Erythroblast (primary cell): Measurements from ENCODE around the gene LRP1.

ENCODE experiments used
- GATA1 ChIP-seq: IDR thresholded peaks from 2 replicates; pipeline ENCODE4 v1.6.1; 2011; ENCODE audit warnings: low read depth, mild to moderate bottlenecking, control low read depth, low read length, moderate library complexity
- POLR2A ChIP-seq: IDR thresholded peaks from 2 replicates; pipeline ENCODE4 v1.6.1; 2011; ENCODE audit warnings: mild to moderate bottlenecking, low read length

DNA sequence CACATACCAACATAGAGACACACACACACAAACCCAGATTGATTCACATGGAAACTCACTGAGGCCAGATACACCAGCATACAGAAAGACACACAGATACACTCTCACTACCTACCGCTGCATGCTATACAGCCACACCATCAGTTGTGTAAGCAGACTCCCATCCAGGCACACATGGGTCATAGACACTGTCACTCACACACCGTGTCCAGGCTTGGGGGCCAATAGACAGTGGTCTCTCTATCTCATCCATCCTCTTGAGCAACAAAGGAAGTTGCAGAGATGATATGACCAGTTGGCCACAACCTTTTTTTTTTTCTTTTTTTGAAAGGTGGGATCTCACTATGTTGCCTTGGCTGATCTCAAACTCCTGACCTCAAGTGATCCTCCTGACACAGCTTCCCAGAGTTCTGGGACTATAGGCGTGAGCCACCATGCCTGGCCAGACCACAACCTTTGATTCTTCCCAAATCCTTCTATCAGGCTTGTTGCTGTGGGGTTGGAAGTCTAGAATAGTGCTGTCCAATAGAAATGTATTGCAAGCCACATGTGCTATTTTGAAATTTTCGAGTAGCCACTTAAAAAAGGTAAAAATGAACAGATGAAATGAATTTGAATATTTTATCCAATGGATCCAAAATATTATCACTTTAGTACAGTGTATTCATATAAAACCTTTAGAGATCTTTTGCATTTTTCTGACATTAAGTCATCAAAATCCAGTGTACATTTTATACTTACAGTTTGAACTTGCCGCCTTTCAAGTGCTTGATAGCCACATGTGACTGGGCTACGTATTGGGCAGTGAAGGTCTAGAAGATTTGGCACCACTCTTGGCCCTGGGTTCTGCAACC is 11.7 kb downstream of the LRP1 start:
- TF ChIP-seq POLR2A: no peak
- no peak for TF ChIP-seq GATA1
